ENCODE results near the gene PAPSS1.

- no peak for TF ChIP-seq KLF16 (IDR thresholded peaks at IDR 0.05)
- no peak for TF ChIP-seq NR3C1 (CRISPR knock-in tag; IDR thresholded peaks at IDR 0.05)
- no peak for TF ChIP-seq USF2 (CRISPR knock-in tag; IDR thresholded peaks at IDR 0.05)
- no peak for TF ChIP-seq AFF4 (CRISPR knock-in tag; IDR thresholded peaks at IDR 0.05)
- no peak for TF ChIP-seq ZNF140 (CRISPR knock-in tag; IDR thresholded peaks at IDR 0.05)
Measured at GRCh38 chr4:107600436-107600835, 119.6 kb downstream of the PAPSS1 start.

All from K562 (cell line).